Choroid plexus epithelial cell (primary cell): ENCODE measurements around the gene NBPF3.
"Not testable (repeated sequence)": the region's sequence is repeated elsewhere in the genome, so short reads cannot be mapped to it uniquely, and the experiment has no call there.

Source experiments
- DNase-seq: peaks from one replicate; pipeline ENCODE4 v3.0.0-alpha.2; 2010; ENCODE audit warnings: low read depth
- H3K4me3 ChIP-seq: 2 replicates; pipeline ENCODE4 v1.5.1; 2011; ENCODE audit warnings: low read depth, mild to moderate bottlenecking, control low read depth, low read length, moderate library complexity
- CTCF ChIP-seq: conservative IDR thresholded peaks from 2 replicates; pipeline ENCODE4 v1.5.1; 2011; ENCODE audit warnings: low read depth, mild to moderate bottlenecking, control low read depth, inconsistent platforms, low read length, moderate library complexity

Gene NBPF3

GRCh38 chr1:21439721-21440629 is at the start of gene NBPF3:
Gene NBPF3 (plus strand): TSS chr1:21440137. CDS start chr1:21445087, 4,950 bp downstream.
- H3K4me3 ChIP-seq, result peak within 1 kb of the TSS; percentile 78
- DNase-seq, result peak; percentile 90
- no peak for TF ChIP-seq CTCF

GRCh38 chr1:21391497-21391896 is 48.4 kb upstream of the NBPF3 start:
- DNase-seq, result no peak
- no peak for TF ChIP-seq CTCF
- no peak overlapping the region for H3K4me3 ChIP-seq

- TF ChIP-seq CTCF, result no peak
- no peak for DNase-seq
- no peak overlapping the region for H3K4me3 ChIP-seq
These were observed 47.2 kb upstream of the NBPF3 start for GRCh38 chr1:21392587-21393263.

- DNase-seq, result no peak
- H3K4me3 ChIP-seq, result no peak overlapping the region
- no peak for TF ChIP-seq CTCF
These were observed 43.4 kb upstream of the NBPF3 start for GRCh38 chr1:21396516-21396915.

- DNase-seq, result no peak
- H3K4me3 ChIP-seq, result peak overlapping the region; percentile 21
- TF ChIP-seq CTCF, result no peak
These were observed 42.1 kb upstream of the NBPF3 start for GRCh38 chr1:21397813-21398188.

GRCh38 chr1:21401726-21402346 is 38.1 kb upstream of the NBPF3 start:
- not testable (repeated sequence) for DNase-seq, H3K4me3 ChIP-seq

- DNase-seq, result no peak
- no peak for TF ChIP-seq CTCF
These were observed 33.3 kb upstream of the NBPF3 start for GRCh38 chr1:21406659-21407058.

GRCh38 chr1:21409897-21410296 is 30.0 kb upstream of the NBPF3 start:
- not testable (repeated sequence) for H3K4me3 ChIP-seq
- DNase-seq, result peak; percentile 21

More at GRCh38 chr1:21406659-21407058, 33.3 kb upstream of the NBPF3 start:
- H3K4me3 ChIP-seq, result no peak overlapping the region
